H7 (cell line): Measurements from ENCODE around the gene NELL2. TPM values are rescaled to one million over a fixed set of nuclear protein-coding genes. Genes with fewer than 3 reads are reported as not detected.
"Not testable (repeated sequence)": the region's sequence is repeated elsewhere in the genome, so short reads cannot be mapped to it uniquely, and the experiment has no call there.

ENCODE experiments used
- DNase-seq: peaks from one replicate; pipeline ENCODE4 v3.0.0; 2012
- H3K27me3 ChIP-seq: 2 replicates; pipeline ENCODE4 v1.6.0; 2011; ENCODE audit warnings: mild to moderate bottlenecking, low read length; ENCODE audit not compliant: control insufficient read depth, insufficient read depth
- H3K36me3 ChIP-seq: replicated peaks from 2 replicates; pipeline ENCODE4 v1.5.1; 2011; ENCODE audit warnings: low read length; ENCODE audit not compliant: control insufficient read depth, insufficient read depth
- H3K4me3 ChIP-seq: 2 replicates; pipeline ENCODE4 v1.5.1; 2011; ENCODE audit warnings: low read depth, mild to moderate bottlenecking, control low read depth, low read length, moderate library complexity; ENCODE audit not compliant: insufficient read depth
- total RNA-seq: library from RNA; depleted of rRNA; stranded (reverse); fragments of >200 nt; shearing (Covaris generic); gene quantifications from 2 replicates; pipeline ENCODE4 v1.2.3, GENCODE V29; 2014

NELL2 gene
- total RNA-seq, 1 experiment from 2014 or later: 35.7 TPM

- no peak overlapping the region for H3K4me3 ChIP-seq
- H3K36me3 ChIP-seq: no peaks in the 10 kb centered on the region
- no peaks in the 10 kb centered on the region for H3K27me3 ChIP-seq
- no peak for DNase-seq
Observed at GRCh38 chr12:44863867-44864266, 12.2 kb downstream of the NELL2 start.

- H3K4me3 ChIP-seq: no peak overlapping the region
- no peaks in the 10 kb centered on the region for H3K27me3 ChIP-seq
- no peaks in the 10 kb centered on the region for H3K36me3 ChIP-seq
- DNase-seq: no peak
Observed at GRCh38 chr12:44859998-44860689, 16.0 kb downstream of the NELL2 start.

- DNase-seq: no peak
- H3K4me3 ChIP-seq: no peak overlapping the region
- H3K27me3 ChIP-seq: no peaks in the 10 kb centered on the region
- H3K36me3 ChIP-seq: no peaks in the 10 kb centered on the region
Observed at GRCh38 chr12:44858226-44858855, 17.8 kb downstream of the NELL2 start.

- Histone ChIP-seq H3K27me3 (no peaks in the 10 kb centered on the region), H3K36me3 (no peaks in the 10 kb centered on the region), H3K4me3 (no peak overlapping the region)
- no peak for DNase-seq
Observed at GRCh38 chr12:44852483-44852882, 23.6 kb downstream of the NELL2 start.

- DNase-seq: no peak
- Histone ChIP-seq H3K36me3 (no peaks in the 10 kb centered on the region), H3K4me3 (no peak overlapping the region), H3K27me3 (no peaks in the 10 kb centered on the region)
Observed at GRCh38 chr12:44851586-44851985, 24.5 kb downstream of the NELL2 start.

- no peak for DNase-seq
Observed at GRCh38 chr12:44848703-44849085, 27.4 kb downstream of the NELL2 start.

GRCh38 chr12:44847888-44848702 lies 28.0 kb downstream of the NELL2 start:
- Histone ChIP-seq H3K4me3 (no peak overlapping the region), H3K36me3 (no peaks in the 10 kb centered on the region), H3K27me3 (no peaks in the 10 kb centered on the region)
- DNase-seq: no peak

More at GRCh38 chr12:44848703-44849085, 27.4 kb downstream of the NELL2 start:
- H3K27me3 ChIP-seq: no peaks in the 10 kb centered on the region
- H3K4me3 ChIP-seq: no peak overlapping the region
- no peaks in the 10 kb centered on the region for H3K36me3 ChIP-seq

GRCh38 chr12:44847403-44847802 lies 28.7 kb downstream of the NELL2 start:
- H3K4me3 ChIP-seq: no peak overlapping the region
- no peak for DNase-seq

GRCh38 chr12:44846826-44847225 lies 29.3 kb downstream of the NELL2 start:
- DNase-seq: no peak
- no peaks in the 10 kb centered on the region for H3K36me3 ChIP-seq
- H3K4me3 ChIP-seq: no peak overlapping the region
- H3K27me3 ChIP-seq: no peaks in the 10 kb centered on the region

More at GRCh38 chr12:44847403-44847802, 28.7 kb downstream of the NELL2 start:
- no peaks in the 10 kb centered on the region for H3K27me3 ChIP-seq
- no peaks in the 10 kb centered on the region for H3K36me3 ChIP-seq

GRCh38 chr12:44842669-44843068 lies 33.4 kb downstream of the NELL2 start:
- no peak overlapping the region for H3K4me3 ChIP-seq
- DNase-seq: no peak
- H3K36me3 ChIP-seq: no peaks in the 10 kb centered on the region
- H3K27me3 ChIP-seq: no peaks in the 10 kb centered on the region

- no peak for DNase-seq
- no peaks in the 10 kb centered on the region for H3K27me3 ChIP-seq
- no peak overlapping the region for H3K4me3 ChIP-seq
- no peaks in the 10 kb centered on the region for H3K36me3 ChIP-seq
Observed at GRCh38 chr12:44839785-44840184, 36.3 kb downstream of the NELL2 start.

GRCh38 chr12:44837114-44837755 lies 38.9 kb downstream of the NELL2 start:
- no peak for DNase-seq

GRCh38 chr12:44835641-44836379 lies 40.3 kb downstream of the NELL2 start:
- no peak for DNase-seq
- no peaks in the 10 kb centered on the region for H3K27me3 ChIP-seq
- no peak overlapping the region for H3K4me3 ChIP-seq
- no peaks in the 10 kb centered on the region for H3K36me3 ChIP-seq

More at GRCh38 chr12:44837114-44837755, 38.9 kb downstream of the NELL2 start:
- no peaks in the 10 kb centered on the region for H3K27me3 ChIP-seq
- no peaks in the 10 kb centered on the region for H3K36me3 ChIP-seq
- H3K4me3 ChIP-seq: no peak overlapping the region

- not testable (repeated sequence) for H3K36me3 ChIP-seq, H3K27me3 ChIP-seq, DNase-seq, H3K4me3 ChIP-seq
Observed at GRCh38 chr12:44834996-44835395, 41.1 kb downstream of the NELL2 start.
